HEK293T (cell line): ENCODE measurements around the gene HPRT1.

Experiments
- ARNT ChIP-seq: fragments of 450-650 bp; IDR thresholded peaks from 2 replicates; pipeline ENCODE4 v1.6.1; 2017; ENCODE audit warnings: mild to moderate bottlenecking
- BHLHE40 ChIP-seq: fragments of 450-650 bp; IDR thresholded peaks from 2 replicates; pipeline ENCODE4 v1.6.1; 2016; ENCODE audit warnings: mild to moderate bottlenecking, moderate library complexity, borderline replicate concordance
- CTBP1 ChIP-seq: fragments of 450-650 bp; IDR thresholded peaks from 2 replicates; pipeline ENCODE4 v1.6.1; 2016; ENCODE audit warnings: borderline replicate concordance
- ELF4 ChIP-seq: fragments of 450-650 bp; IDR thresholded peaks from 2 replicates; pipeline ENCODE4 v1.6.1; 2017; ENCODE audit warnings: antibody characterized with exemption
- FOXA1 ChIP-seq: fragments of 450-650 bp; IDR thresholded peaks from 2 replicates; pipeline ENCODE4 v1.6.1; 2016; ENCODE audit warnings: mild to moderate bottlenecking
- FOXM1 ChIP-seq: fragments of 450-650 bp; IDR thresholded peaks from 2 replicates; pipeline ENCODE4 v1.6.1; 2017; ENCODE audit warnings: mild to moderate bottlenecking, borderline replicate concordance
- HDGF ChIP-seq: fragments of 450-650 bp; IDR thresholded peaks from 2 replicates; pipeline ENCODE4 v1.6.1; 2017; ENCODE audit warnings: antibody characterized with exemption, borderline replicate concordance
- L3MBTL2 ChIP-seq: fragments of 450-650 bp; conservative IDR thresholded peaks from 2 replicates; pipeline ENCODE4 v1.6.1; 2016; ENCODE audit warnings: mild to moderate bottlenecking
- LEF1 ChIP-seq: fragments of 450-650 bp; IDR thresholded peaks from 2 replicates; pipeline ENCODE4 v1.6.1; 2017; ENCODE audit warnings: mild to moderate bottlenecking, borderline replicate concordance
- NFRKB ChIP-seq: fragments of 450-650 bp; IDR thresholded peaks from 2 replicates; pipeline ENCODE4 v1.6.1; 2016; ENCODE audit warnings: mild to moderate bottlenecking, moderate library complexity
- SP1 ChIP-seq: fragments of 450-650 bp; IDR thresholded peaks from 2 replicates; pipeline ENCODE4 v1.6.1; 2017
- TARDBP ChIP-seq: fragments of 450-650 bp; IDR thresholded peaks from 2 replicates; pipeline ENCODE4 v1.6.1; 2016
- ZNF384 ChIP-seq: fragments of 450-650 bp; IDR thresholded peaks from 2 replicates; pipeline ENCODE4 v1.6.1; 2016

- no peak for TF ChIP-seq SP1
- no peak for TF ChIP-seq FOXA1
- no peak for TF ChIP-seq FOXM1
- TF ChIP-seq LEF1 = no peak
- TF ChIP-seq HDGF = no peak
- no peak for TF ChIP-seq ELF4
- TF ChIP-seq ARNT = no peak
- no peak for TF ChIP-seq CTBP1
- TF ChIP-seq NFRKB = no peak
- no peak for TF ChIP-seq BHLHE40
- TF ChIP-seq ZNF384 = no peak
- TF ChIP-seq TARDBP = no peak
- TF ChIP-seq L3MBTL2 = no peak
Observed at GRCh38 chrX:134533952-134534351, 74.0 kb downstream of the HPRT1 start.
